EH (cell line): ENCODE data around the gene TBPL2.

ENCODE experiments used
- DNase-seq: peaks from one replicate; pipeline ENCODE4 v3.0.0-alpha.2; 2015; ENCODE audit warnings: low read depth

TBPL2 gene

GRCh38 chr14:55404173-55404854, 36.1 kb downstream of the TBPL2 start:
- DNase-seq: no peak

GRCh38 chr14:55401751-55402150, 38.7 kb downstream of the TBPL2 start:
- no peak for DNase-seq

- DNase-seq: no peak
Measured at GRCh38 chr14:55399852-55400251, 40.6 kb downstream of the TBPL2 start.

- no peak for DNase-seq
Measured at GRCh38 chr14:55399183-55399582, 41.2 kb downstream of the TBPL2 start.

- DNase-seq: peak; percentile 98
Measured at GRCh38 chr14:55398679-55399078, 41.7 kb downstream of the TBPL2 start.

GRCh38 chr14:55389330-55389729, 51.1 kb downstream of the TBPL2 start:
- DNase-seq: peak; percentile 91

- DNase-seq: peak; percentile 81
Measured at GRCh38 chr14:55388160-55388559, 52.3 kb downstream of the TBPL2 start.

- no peak for DNase-seq
Measured at GRCh38 chr14:55387121-55387520, 53.3 kb downstream of the TBPL2 start.

- DNase-seq: no peak
Measured at GRCh38 chr14:55386037-55386808, 54.2 kb downstream of the TBPL2 start.

GRCh38 chr14:55384536-55384935, 55.9 kb downstream of the TBPL2 start:
- DNase-seq: no peak

- no peak for DNase-seq
Measured at GRCh38 chr14:55383541-55384140, 56.8 kb downstream of the TBPL2 start.

- peak; percentile 61 for DNase-seq
Measured at GRCh38 chr14:55383056-55383466, 57.4 kb downstream of the TBPL2 start.

GRCh38 chr14:55382483-55382882, 57.9 kb downstream of the TBPL2 start:
- DNase-seq: peak; percentile 66

- DNase-seq: no peak
Measured at GRCh38 chr14:55381561-55381960, 58.9 kb downstream of the TBPL2 start.

- no peak for DNase-seq
Measured at GRCh38 chr14:55381040-55381439, 59.4 kb downstream of the TBPL2 start.

- no peak for DNase-seq
Measured at GRCh38 chr14:55377236-55377635, 63.2 kb downstream of the TBPL2 start.

- no peak for DNase-seq
Measured at GRCh38 chr14:55374771-55375170, 65.6 kb downstream of the TBPL2 start.

GRCh38 chr14:55373784-55374705, 66.4 kb downstream of the TBPL2 start:
- peak; percentile 60 for DNase-seq

GRCh38 chr14:55372825-55373224, 67.6 kb downstream of the TBPL2 start:
- DNase-seq: no peak

GRCh38 chr14:55372423-55372822, 68.0 kb downstream of the TBPL2 start:
- DNase-seq: no peak

- no peak for DNase-seq
Measured at GRCh38 chr14:55370883-55371455, 69.4 kb downstream of the TBPL2 start.

GRCh38 chr14:55366271-55366670, 74.1 kb downstream of the TBPL2 start:
- DNase-seq: peak; percentile 78
